Gastrocnemius medialis (tissue), 4 donors: ENCODE measurements around the gene NR4A1. TPM values are rescaled to one million over a fixed set of nuclear protein-coding genes. Genes with fewer than 3 reads are reported as not detected.

Source experiments
- ATAC-seq, 2 donors: fragments of 150-250 bp; one replicate each; pipeline ENCODE4 v1.9.1; 2016
- DNase-seq, 2 donors: peaks; one replicate each; pipeline ENCODE4 v3.0.0-alpha.2; 2019
- H3K27ac ChIP-seq, 4 donors: fragments of 200-600 bp; sonication (generic); 1 replicate in 1 of 4; 2 replicates in 3 of 4; pipeline ENCODE4 v1.5.1; 2016 to 2018; ENCODE audit warnings: mild to moderate bottlenecking in 2 of 4, moderate library complexity in 1 of 4
- H3K27me3 ChIP-seq, 3 donors: fragments of 200-600 bp; sonication (generic) in 2 of 3; 1 replicate in 1 of 3; 2 replicates in 2 of 3; pipeline versions ENCODE4 v1.5.1 to v1.6.0; 2016 to 2019; ENCODE audit warnings: mild to moderate bottlenecking in 1 of 3, moderate library complexity in 1 of 3
- H3K36me3 ChIP-seq, 2 donors: fragments of 200-600 bp; sonication (generic) in 1 of 2; one replicate each; pipeline ENCODE4 v1.5.1; 2017 to 2018
- H3K4me1 ChIP-seq, 2 donors: fragments of 200-600 bp; sonication (generic) in 1 of 2; one replicate each; pipeline ENCODE4 v1.5.1; 2016 to 2017; ENCODE audit warnings: mild to moderate bottlenecking in 2 of 2
- H3K4me3 ChIP-seq, 4 donors: fragments of 200-600 bp; sonication (generic) in 3 of 4; 1 replicate in 1 of 4; 2 replicates in 3 of 4; pipeline ENCODE4 v1.5.1; 2016 to 2019; ENCODE audit warnings: mild to moderate bottlenecking in 2 of 4
- H3K9me3 ChIP-seq, 3 donors: fragments of 200-600 bp; sonication (generic) in 2 of 3; 1 replicate in 1 of 3; 2 replicates in 2 of 3; pipeline ENCODE4 v1.5.1; 2016 to 2019
- POLR2A ChIP-seq, 2 donors: fragments of 450-650 bp; IDR thresholded peaks; one replicate each; pipeline ENCODE4 v1.6.1; 2017; ENCODE audit warnings: antibody characterized with exemption in 2 of 2, mild to moderate bottlenecking in 2 of 2, moderate library complexity in 2 of 2
- in situ Hi-C, 4 donors: fragments of 200-750 bp; cut with MboI; loops; one replicate each; pipeline versions ENCODE4 v1.15.0 to v1.8.0; 2017; ENCODE audit warnings: low sequenced_read_pairs in 4 of 4
- intact Hi-C: fragments of 100-400 bp; cut with DNase I; formaldehyde crosslinking; loops from one replicate; pipeline ENCODE4 v1.15.1; 2023; ENCODE audit warnings: low total_unique reads
- total RNA-seq, 4 donors: library from RNA; depleted of rRNA; stranded (reverse); fragments of >200 nt; gene quantifications; one replicate each; pipeline versions ENCODE4 v1.1.0 to v1.2.3, GENCODE V29; 2016
- TF ChIP-seq, protein P1 (sequence below), 5 experiments: fragments of 450-650 bp in 3 of 5; fragments of 200-600 bp in 2 of 5; sonication (generic) in 2 of 5; IDR thresholded peaks in 4 of 5; conservative IDR thresholded peaks in 1 of 5; 1 replicate in 4 of 5; 2 replicates in 1 of 5; pipeline ENCODE4 v1.5.1; 2016 to 2019; ENCODE audit warnings: antibody characterized with exemption in 5 of 5, mild to moderate bottlenecking in 3 of 5, moderate library complexity in 3 of 5

The NR4A1 gene
- total RNA-seq, 4 donors from 2014 or later = 36.3 to 248 (median 90.1) TPM

- intact Hi-C loops (loop anchor here (1.0 to 2.0 kb wide), 2 partner anchors 18 to 35 kb away; partner anchors contain the start of genes ATG101 and NR4A1), in situ Hi-C loops (no loop called here)
- Histone ChIP-seq H3K9me3 (no peaks in the 10 kb centered on the region), H3K27ac (peak overlapping the region; percentile 91 to 95 (median 92)), H3K27me3 (no peaks in the 10 kb centered on the region), H3K4me3 (peak overlapping the region; percentile 36 to 53 (median 42)), H3K36me3 (no peaks in the 10 kb centered on the region), H3K4me1 (peaks cover 48 to 69% of the 10 kb centered on the region in 2 donors)
- ATAC-seq (peak in 1 of 2 donors; percentile 4), DNase-seq (no peak)
- TF ChIP-seq, protein P1, sequence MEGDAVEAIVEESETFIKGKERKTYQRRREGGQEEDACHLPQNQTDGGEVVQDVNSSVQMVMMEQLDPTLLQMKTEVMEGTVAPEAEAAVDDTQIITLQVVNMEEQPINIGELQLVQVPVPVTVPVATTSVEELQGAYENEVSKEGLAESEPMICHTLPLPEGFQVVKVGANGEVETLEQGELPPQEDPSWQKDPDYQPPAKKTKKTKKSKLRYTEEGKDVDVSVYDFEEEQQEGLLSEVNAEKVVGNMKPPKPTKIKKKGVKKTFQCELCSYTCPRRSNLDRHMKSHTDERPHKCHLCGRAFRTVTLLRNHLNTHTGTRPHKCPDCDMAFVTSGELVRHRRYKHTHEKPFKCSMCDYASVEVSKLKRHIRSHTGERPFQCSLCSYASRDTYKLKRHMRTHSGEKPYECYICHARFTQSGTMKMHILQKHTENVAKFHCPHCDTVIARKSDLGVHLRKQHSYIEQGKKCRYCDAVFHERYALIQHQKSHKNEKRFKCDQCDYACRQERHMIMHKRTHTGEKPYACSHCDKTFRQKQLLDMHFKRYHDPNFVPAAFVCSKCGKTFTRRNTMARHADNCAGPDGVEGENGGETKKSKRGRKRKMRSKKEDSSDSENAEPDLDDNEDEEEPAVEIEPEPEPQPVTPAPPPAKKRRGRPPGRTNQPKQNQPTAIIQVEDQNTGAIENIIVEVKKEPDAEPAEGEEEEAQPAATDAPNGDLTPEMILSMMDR (IDR thresholded peaks at IDR 0.05 in 4 of 5, conservative IDR thresholded peaks at IDR 0.05 in 1 of 5) = no peak
- no peak for TF ChIP-seq POLR2A (IDR thresholded peaks at IDR 0.05)
Measured at GRCh38 chr12:52033446-52034140, 17.6 kb upstream of the NR4A1 start.

DNA sequence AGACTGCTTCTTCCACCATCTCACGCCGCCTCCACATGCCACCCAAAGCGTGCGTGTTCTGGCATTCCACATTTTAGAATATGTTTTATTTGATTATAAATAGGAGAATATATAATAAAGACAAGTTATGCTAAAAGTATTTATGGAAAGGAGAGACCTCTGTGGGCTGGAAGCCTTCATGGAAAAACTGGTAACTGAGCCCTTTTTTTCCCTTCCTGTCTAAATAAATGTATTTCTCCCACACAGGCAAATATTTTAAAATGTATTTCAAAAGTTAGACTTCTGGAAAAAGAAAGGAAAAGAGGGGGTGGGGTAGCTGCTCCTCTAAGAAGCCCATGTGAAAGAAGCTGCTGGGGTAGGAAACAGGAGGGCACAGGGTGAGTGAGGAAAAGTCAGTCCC lies 16.1 kb upstream of the NR4A1 start:
- no peak for TF ChIP-seq POLR2A (IDR thresholded peaks at IDR 0.05)
- TF ChIP-seq, protein P1 (IDR thresholded peaks at IDR 0.05 in 4 of 5, conservative IDR thresholded peaks at IDR 0.05 in 1 of 5) = no peak
- in situ Hi-C loops = no loop called here
- Histone ChIP-seq H3K27me3 (no peaks in the 10 kb centered on the region), H3K36me3 (no peaks in the 10 kb centered on the region), H3K9me3 (no peaks in the 10 kb centered on the region), H3K27ac (peak overlapping the region; percentile 36 to 95 (median 91)), H3K4me3 (no peak overlapping the region), H3K4me1 (peaks cover 33 to 60% of the 10 kb centered on the region in 2 donors)
- intact Hi-C loops = no loop called here
- DNase-seq (no peak), ATAC-seq (no peak)

- DNase-seq = no peak
- H3K27me3 ChIP-seq = no peaks in the 10 kb centered on the region
- no peaks in the 10 kb centered on the region for H3K9me3 ChIP-seq
- peaks cover 33 to 60% of the 10 kb centered on the region in 2 donors for H3K4me1 ChIP-seq
- H3K27ac ChIP-seq = peak overlapping the region; percentile 88 to 95 (median 91)
- H3K4me3 ChIP-seq = no peak overlapping the region
- intact Hi-C loops = no loop called here
- no peaks in the 10 kb centered on the region for H3K36me3 ChIP-seq
- ATAC-seq = no peak
- in situ Hi-C loops = no loop called here
- no peak for TF ChIP-seq POLR2A (IDR thresholded peaks at IDR 0.05)
- TF ChIP-seq, protein P1 (IDR thresholded peaks at IDR 0.05 in 4 of 5, conservative IDR thresholded peaks at IDR 0.05 in 1 of 5) = no peak
Measured at GRCh38 chr12:52035926-52036325, 15.3 kb upstream of the NR4A1 start.

- ATAC-seq (peak; percentile 55 to 60), DNase-seq (peak; percentile 83 to 89)
- Histone ChIP-seq H3K4me1 (peaks cover 35 to 63% of the 10 kb centered on the region in 2 donors), H3K4me3 (peak overlapping the region; percentile 41 to 66 (median 56)), H3K9me3 (no peaks in the 10 kb centered on the region), H3K27me3 (no peaks in the 10 kb centered on the region), H3K36me3 (no peaks in the 10 kb centered on the region), H3K27ac (peak overlapping the region; percentile 88 to 95 (median 91))
- TF ChIP-seq, protein P1 (IDR thresholded peaks at IDR 0.05 in 4 of 5, conservative IDR thresholded peaks at IDR 0.05 in 1 of 5) = no peak
- peak; percentile 67 to 92 for TF ChIP-seq POLR2A (IDR thresholded peaks at IDR 0.05)
- in situ Hi-C loops = no loop called here
- intact Hi-C loops = no loop called here
Measured at GRCh38 chr12:52036587-52037171, 14.6 kb upstream of the NR4A1 start.
